Measurements from ENCODE around the gene PTBP2. TPM values are rescaled to one million over a fixed set of nuclear protein-coding genes. Genes with fewer than 3 reads are reported as not detected.

PTBP2 gene
- total RNA-seq, 2 donors from 2014 or later: 47.7 to 52.0 TPM

- Mint-ChIP-seq H3K27ac (no peak overlapping the region), H3K27me3 (ENCODE audit: insufficient read depth) (no peaks in the 10 kb centered on the region), H3K9me3 (no peaks in the 10 kb centered on the region), H3K4me3 (no peak overlapping the region), H3K4me1 (peaks cover 5% of the 10 kb centered on the region), H3K36me3 (ENCODE audit: low read depth) (peaks cover 26% of the 10 kb centered on the region)
- H3K9me3 ChIP-seq (ENCODE audit: control insufficient read depth, low read length): no peaks in the 10 kb centered on the region
- no peaks in the 10 kb centered on the region for H3K27me3 ChIP-seq (ENCODE audit: control insufficient read depth, insufficient read depth, low read length, poor library complexity, severe bottlenecking)
- no peak for DNase-seq
- peaks cover 2% of the 10 kb centered on the region for H3K4me1 ChIP-seq (ENCODE audit: control insufficient read depth, insufficient read depth, low read length)
- H3K36me3 ChIP-seq (ENCODE audit: control insufficient read depth, insufficient read depth, low read length): peaks cover 50% of the 10 kb centered on the region
- no peak overlapping the region for H3K4me3 ChIP-seq (ENCODE audit: low read length)
- H3K27ac ChIP-seq (ENCODE audit: low read depth, low read length): no peak overlapping the region
- H3K9ac ChIP-seq (ENCODE audit: extremely low read depth, low read length, poor library complexity, severe bottlenecking): no peak overlapping the region
- 89% methylated on average over 1 of the region's 1 CpG; no CpG with 5 or more reads in 1 of the 2 experiments for WGBS, 2 experiments (ENCODE audit: insufficient coverage in 1 of 2, insufficient read length in 1 of 2)
- TF ChIP-seq CTCF (conservative IDR thresholded peaks at IDR 0.05): no peak
Observed at GRCh38 chr1:96820107-96820506, 98.5 kb downstream of the PTBP2 start.

- H3K27me3 Mint-ChIP-seq (ENCODE audit: insufficient read depth): no peaks in the 10 kb centered on the region
- Histone ChIP-seq H3K36me3 (ENCODE audit: control insufficient read depth, insufficient read depth, low read length) (peaks cover 50% of the 10 kb centered on the region), H3K4me1 (ENCODE audit: control insufficient read depth, insufficient read depth, low read length) (no peaks in the 10 kb centered on the region), H3K9ac (ENCODE audit: extremely low read depth, low read length, poor library complexity, severe bottlenecking) (no peak overlapping the region), H3K27ac (ENCODE audit: low read depth, low read length) (no peak overlapping the region), H3K4me3 (ENCODE audit: low read length) (no peak overlapping the region), H3K9me3 (ENCODE audit: control insufficient read depth, low read length) (no peaks in the 10 kb centered on the region), H3K27me3 (ENCODE audit: control insufficient read depth, insufficient read depth, low read length, poor library complexity, severe bottlenecking) (no peaks in the 10 kb centered on the region)
- peaks cover 3% of the 10 kb centered on the region for H3K4me1 Mint-ChIP-seq
- no peak overlapping the region for H3K4me3 Mint-ChIP-seq
- peaks cover 23% of the 10 kb centered on the region for H3K36me3 Mint-ChIP-seq (ENCODE audit: low read depth)
- DNase-seq: no peak
- no peak overlapping the region for H3K27ac Mint-ChIP-seq
- WGBS, 2 experiments (ENCODE audit: insufficient coverage in 1 of 2, insufficient read length in 1 of 2): 100% methylated on average over 1 of the region's 1 CpG
- TF ChIP-seq CTCF (conservative IDR thresholded peaks at IDR 0.05): no peak
- H3K9me3 Mint-ChIP-seq: no peaks in the 10 kb centered on the region
Observed at GRCh38 chr1:96820671-96821070, 99.1 kb downstream of the PTBP2 start.

GRCh38 chr1:96825231-96825630 lies 103.6 kb downstream of the PTBP2 start:
- no peak overlapping the region for H3K9ac ChIP-seq (ENCODE audit: extremely low read depth, low read length, poor library complexity, severe bottlenecking)
- Mint-ChIP-seq H3K4me1 (no peaks in the 10 kb centered on the region), H3K4me3 (no peak overlapping the region), H3K27me3 (ENCODE audit: insufficient read depth) (no peaks in the 10 kb centered on the region), H3K36me3 (ENCODE audit: low read depth) (peaks cover 21% of the 10 kb centered on the region), H3K9me3 (no peaks in the 10 kb centered on the region), H3K27ac (no peak overlapping the region)
- WGBS, 2 experiments (ENCODE audit: insufficient coverage in 1 of 2, insufficient read length in 1 of 2): 92% methylated on average over 1 of the region's 1 CpG; no CpG with 5 or more reads in 1 of the 2 experiments
- TF ChIP-seq CTCF (conservative IDR thresholded peaks at IDR 0.05): no peak
- H3K4me1 ChIP-seq (ENCODE audit: control insufficient read depth, insufficient read depth, low read length): peaks cover 3% of the 10 kb centered on the region
- no peak overlapping the region for H3K4me3 ChIP-seq (ENCODE audit: low read length)
- H3K36me3 ChIP-seq (ENCODE audit: control insufficient read depth, insufficient read depth, low read length): peaks cover 30% of the 10 kb centered on the region
- H3K27me3 ChIP-seq (ENCODE audit: control insufficient read depth, insufficient read depth, low read length, poor library complexity, severe bottlenecking): no peaks in the 10 kb centered on the region
- no peak for DNase-seq
- no peak overlapping the region for H3K27ac ChIP-seq (ENCODE audit: low read depth, low read length)
- H3K9me3 ChIP-seq (ENCODE audit: control insufficient read depth, low read length): no peaks in the 10 kb centered on the region

Data from endodermal cell (in vitro differentiated cells).